ENCODE results near the gene CASP8AP2. TPM values are rescaled to one million over a fixed set of nuclear protein-coding genes. Genes with fewer than 3 reads are reported as not detected.

CASP8AP2 gene
- total RNA-seq (2022; extraction: Qiagen RNA extraction; ENCODE audit: low read depth) = 2.8 to 7.0 TPM (median 6.3 TPM) in 5 replicates

GRCh38 chr6:89829472-89830169, at the start of gene CASP8AP2:
TSS of gene CASP8AP2 (plus strand) at chr6:89829880.

GRCh38 chr6:89819336-89820130, 10.1 kb upstream of the CASP8AP2 start, which contains the start of gene MDN1:
TSS of gene MDN1 (minus strand) at chr6:89819794. CDS start at chr6:89819607, 187 bp downstream.

GRCh38 chr6:89894169-89894568, 64.5 kb downstream of the CASP8AP2 start, which contains the start of gene GJA10:
TSS of gene GJA10 (plus strand) at chr6:89894469. CDS start at chr6:89894469, 0 bp downstream.

Other genes with a start within 250 kb of the CASP8AP2 start
- gene LYRM2, start 191.1 kb upstream of the CASP8AP2 start, total RNA-seq (2022; extraction: Qiagen RNA extraction; ENCODE audit: low read depth) = 25.1 to 38.1 TPM (median 32.9 TPM) in 5 replicates
- gene MDN1, start 10.1 kb upstream of the CASP8AP2 start, total RNA-seq (2022; extraction: Qiagen RNA extraction; ENCODE audit: low read depth) = 10.5 to 13.5 TPM (median 12.4 TPM) in 5 replicates
- not detected in 5 replicates for gene GJA10, start 64.6 kb downstream of the CASP8AP2 start, total RNA-seq (2022; extraction: Qiagen RNA extraction; ENCODE audit: low read depth)

All from A549 treated with RU486 at 1 μM for 4 hours (cell line).